Parathyroid adenoma (tissue), 2 donors: Measurements from ENCODE around the gene GIGYF2.

ENCODE experiments used
- H2AFZ ChIP-seq: fragments of 300-600 bp; sonication (generic); one replicate; pipeline ENCODE4 v1.7.0; 2017; ENCODE audit warnings: antibody characterized with exemption, mild to moderate bottlenecking
- H3K27ac ChIP-seq: fragments of 300-600 bp; sonication (generic); one replicate; pipeline ENCODE4 v1.7.0; 2017
- H3K27me3 ChIP-seq: fragments of 300-600 bp; sonication (generic); one replicate; pipeline ENCODE4 v1.7.0; 2017; ENCODE audit warnings: low read length; ENCODE audit not compliant: control insufficient read depth, insufficient read depth
- H3K36me3 ChIP-seq: fragments of 300-600 bp; sonication (generic); one replicate; pipeline ENCODE4 v1.7.0; 2017; ENCODE audit warnings: low read length; ENCODE audit not compliant: control insufficient read depth, insufficient read depth
- H3K4me1 ChIP-seq: fragments of 300-600 bp; sonication (generic); one replicate; pipeline ENCODE4 v1.7.0; 2017; ENCODE audit warnings: control low read depth
- H3K4me2 ChIP-seq: fragments of 300-600 bp; sonication (generic); one replicate; pipeline ENCODE4 v1.7.0; 2017; ENCODE audit warnings: low read length
- H3K4me3 ChIP-seq: fragments of 300-600 bp; sonication (generic); one replicate; pipeline ENCODE4 v1.7.0; 2017; ENCODE audit warnings: low read depth, low read length
- H3K79me2 ChIP-seq: fragments of 300-600 bp; sonication (generic); one replicate; pipeline ENCODE4 v1.7.0; 2017; ENCODE audit warnings: control low read depth
- H3K9ac ChIP-seq: fragments of 300-600 bp; sonication (generic); one replicate; pipeline ENCODE4 v1.7.0; 2017; ENCODE audit warnings: mild to moderate bottlenecking
- H3K9me3 ChIP-seq: fragments of 300-600 bp; sonication (generic); one replicate; pipeline ENCODE4 v1.7.0; 2017; ENCODE audit warnings: low read length; ENCODE audit not compliant: control insufficient read depth
- CTCF ChIP-seq: fragments of 300-600 bp; sonication (generic); IDR thresholded peaks from one replicate; pipeline ENCODE4 v1.7.0; 2017; ENCODE audit warnings: antibody characterized with exemption, mild to moderate bottlenecking
- donor health status: primary hyperparathyroidism.

Gene GIGYF2

GRCh38 chr2:232761301-232761907, 64.3 kb downstream of the GIGYF2 start:
- H3K27me3 ChIP-seq: no peaks in the 10 kb centered on the region
- peak; percentile 78 for TF ChIP-seq CTCF
- no peaks in the 10 kb centered on the region for H3K36me3 ChIP-seq
- no peak overlapping the region for H3K9ac ChIP-seq
- H2AFZ ChIP-seq: no peak overlapping the region
- H3K79me2 ChIP-seq: peaks cover 10% of the 10 kb centered on the region
- H3K4me3 ChIP-seq: no peak overlapping the region
- peaks cover 2% of the 10 kb centered on the region for H3K4me1 ChIP-seq
- H3K27ac ChIP-seq: no peak overlapping the region
- H3K9me3 ChIP-seq: no peaks in the 10 kb centered on the region
- no peak overlapping the region for H3K4me2 ChIP-seq

GRCh38 chr2:232767866-232768265, 70.7 kb downstream of the GIGYF2 start:
- H3K9ac ChIP-seq: no peak overlapping the region
- TF ChIP-seq CTCF: no peak
- H3K4me3 ChIP-seq: no peak overlapping the region
- H3K36me3 ChIP-seq: no peaks in the 10 kb centered on the region
- H3K9me3 ChIP-seq: no peaks in the 10 kb centered on the region
- H3K27ac ChIP-seq: no peak overlapping the region
- no peak overlapping the region for H3K4me2 ChIP-seq
- H3K79me2 ChIP-seq: peaks cover 5% of the 10 kb centered on the region
- H3K4me1 ChIP-seq: peaks cover 13% of the 10 kb centered on the region
- H2AFZ ChIP-seq: no peak overlapping the region
- no peaks in the 10 kb centered on the region for H3K27me3 ChIP-seq

- no peak overlapping the region for H2AFZ ChIP-seq
- H3K9me3 ChIP-seq: peaks cover 2% of the 10 kb centered on the region
- H3K27ac ChIP-seq: no peak overlapping the region
- H3K36me3 ChIP-seq: no peaks in the 10 kb centered on the region
- no peaks in the 10 kb centered on the region for H3K27me3 ChIP-seq
- no peak overlapping the region for H3K9ac ChIP-seq
- no peak overlapping the region for H3K4me3 ChIP-seq
- H3K79me2 ChIP-seq: no peaks in the 10 kb centered on the region
- no peak for TF ChIP-seq CTCF
- no peak overlapping the region for H3K4me2 ChIP-seq
- H3K4me1 ChIP-seq: peaks cover 13% of the 10 kb centered on the region
These were observed 73.1 kb downstream of the GIGYF2 start for GRCh38 chr2:232770207-232770606.

DNA sequence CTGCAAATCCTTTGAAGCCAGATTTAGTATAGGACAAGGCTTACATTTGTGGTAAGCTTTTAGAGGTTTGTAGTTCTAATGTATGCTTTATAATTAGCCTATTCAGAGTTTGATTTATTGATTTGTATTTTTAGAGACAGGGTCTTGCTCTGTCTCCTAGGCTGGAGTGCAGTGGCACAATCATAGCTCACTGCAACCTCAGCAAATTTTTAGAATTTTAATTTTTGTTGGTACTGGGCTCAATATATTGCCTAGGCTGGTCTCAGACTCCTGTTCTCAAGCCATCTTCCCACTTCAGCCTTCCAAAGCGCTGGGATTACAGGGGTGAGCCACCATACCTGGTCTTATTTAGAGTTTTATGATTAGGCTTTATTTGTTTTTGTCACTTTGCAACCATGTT, 74.7 kb downstream of the GIGYF2 start:
- Histone ChIP-seq H3K79me2 (no peaks in the 10 kb centered on the region), H3K27me3 (no peaks in the 10 kb centered on the region), H3K9me3 (peaks cover 2% of the 10 kb centered on the region), H3K4me3 (peak overlapping the region; percentile 2), H3K27ac (no peak overlapping the region), H3K4me2 (no peak overlapping the region), H3K9ac (no peak overlapping the region), H3K36me3 (no peaks in the 10 kb centered on the region), H2AFZ (no peak overlapping the region), H3K4me1 (peaks cover 7% of the 10 kb centered on the region)
- no peak for TF ChIP-seq CTCF

- Histone ChIP-seq H3K9me3 (peaks cover 2% of the 10 kb centered on the region), H2AFZ (no peak overlapping the region), H3K9ac (no peak overlapping the region), H3K4me2 (peak overlapping the region; percentile 42), H3K4me3 (peak overlapping the region; percentile 2), H3K36me3 (no peaks in the 10 kb centered on the region), H3K4me1 (peaks cover 7% of the 10 kb centered on the region), H3K27ac (no peak overlapping the region), H3K27me3 (no peaks in the 10 kb centered on the region), H3K79me2 (no peaks in the 10 kb centered on the region)
- no peak for TF ChIP-seq CTCF
These were observed 75.4 kb downstream of the GIGYF2 start for GRCh38 chr2:232772531-232772930.
